CD1c-positive myeloid dendritic cell (primary cell): Measurements from ENCODE around the gene TBC1D14.
A peak's percentile ranks its signal among the peaks of the same experiment; 100 is the strongest.

ENCODE experiments used
- DNase-seq: peaks from one replicate; pipeline ENCODE4 v3.0.0-alpha.2; 2016; ENCODE audit errors: extremely low spot score

TBC1D14 gene

GRCh38 chr4:7042503-7043283, 133.1 kb downstream of the TBC1D14 start:
- peak; percentile 99 for DNase-seq

- DNase-seq = no peak
Observed at GRCh38 chr4:7043284-7044136, 133.9 kb downstream of the TBC1D14 start, which contains the start of gene TADA2B. Gene TADA2B (plus strand): TSS chr4:7043372. CDS start chr4:7043580, 208 bp downstream.

- DNase-seq = no peak
Observed at GRCh38 chr4:7044137-7044930, 134.7 kb downstream of the TBC1D14 start.

- DNase-seq = no peak
Observed at GRCh38 chr4:7045553-7045952, 135.9 kb downstream of the TBC1D14 start.

- DNase-seq = no peak
Observed at GRCh38 chr4:7045961-7046921, 136.6 kb downstream of the TBC1D14 start.

GRCh38 chr4:7046971-7047370, 137.3 kb downstream of the TBC1D14 start:
- no peak for DNase-seq

GRCh38 chr4:7048642-7049041, 139.0 kb downstream of the TBC1D14 start:
- DNase-seq = no peak

GRCh38 chr4:7049295-7049694, 139.7 kb downstream of the TBC1D14 start:
- DNase-seq = no peak

- no peak for DNase-seq
Observed at GRCh38 chr4:7049739-7050138, 140.1 kb downstream of the TBC1D14 start.

- no peak for DNase-seq
Observed at GRCh38 chr4:7050481-7051143, 141.0 kb downstream of the TBC1D14 start.

- DNase-seq = no peak
Observed at GRCh38 chr4:7051144-7051495, 141.5 kb downstream of the TBC1D14 start.

- DNase-seq = no peak
Observed at GRCh38 chr4:7051905-7052304, 142.3 kb downstream of the TBC1D14 start.

GRCh38 chr4:7052313-7052712, 142.7 kb downstream of the TBC1D14 start:
- no peak for DNase-seq

- peak; percentile 41 for DNase-seq
Observed at GRCh38 chr4:7052923-7053715, 143.5 kb downstream of the TBC1D14 start.

- no peak for DNase-seq
Observed at GRCh38 chr4:7054106-7054880, 144.7 kb downstream of the TBC1D14 start.

- DNase-seq = no peak
Observed at GRCh38 chr4:7055111-7055989, 145.7 kb downstream of the TBC1D14 start.

- no peak for DNase-seq
Observed at GRCh38 chr4:7055990-7056325, 146.3 kb downstream of the TBC1D14 start.

GRCh38 chr4:7058792-7059191, 149.2 kb downstream of the TBC1D14 start:
- DNase-seq = no peak
